ENCODE data around the gene IL17RB.

DNA sequence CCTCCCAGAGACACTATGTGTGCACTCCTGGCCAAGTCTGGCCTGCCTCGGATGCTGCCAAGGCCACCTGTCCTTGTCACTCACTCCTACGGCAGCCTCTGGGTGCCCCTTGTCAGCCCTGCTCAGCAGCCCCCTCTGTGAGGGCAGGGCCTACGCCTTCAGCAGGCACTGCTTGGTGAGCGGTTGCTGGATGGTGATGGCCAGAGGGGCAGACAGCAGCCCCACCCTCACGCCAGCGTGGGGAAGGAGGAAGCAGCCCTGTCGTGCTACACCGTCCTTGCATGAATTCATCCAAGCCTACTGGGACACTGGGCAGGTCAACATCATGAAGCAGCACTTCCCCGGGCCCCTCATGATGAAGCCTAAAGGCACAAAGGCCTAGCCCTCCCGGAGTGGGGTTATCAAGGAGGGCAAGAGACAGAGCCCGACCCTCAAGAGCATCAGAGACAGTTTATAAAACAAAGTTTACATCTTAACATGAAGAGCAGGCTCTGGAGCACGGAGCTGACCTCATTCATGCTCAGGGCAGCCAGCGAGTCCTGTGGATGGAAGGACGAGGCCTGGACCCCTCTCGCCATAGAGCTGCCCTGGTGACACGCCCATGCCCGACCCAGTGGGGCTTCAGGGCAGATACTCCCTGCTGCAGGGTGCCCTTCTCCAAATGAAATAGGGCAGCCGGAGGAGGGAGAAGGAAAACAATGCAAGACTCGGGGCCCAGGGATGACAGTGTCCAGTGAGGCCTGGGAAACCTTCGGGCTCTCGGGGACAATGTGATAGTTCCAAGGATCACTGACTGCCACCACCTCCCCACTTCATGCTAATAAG, 25.4 kb upstream of the IL17RB start:
- TF ChIP-seq, protein P1, sequence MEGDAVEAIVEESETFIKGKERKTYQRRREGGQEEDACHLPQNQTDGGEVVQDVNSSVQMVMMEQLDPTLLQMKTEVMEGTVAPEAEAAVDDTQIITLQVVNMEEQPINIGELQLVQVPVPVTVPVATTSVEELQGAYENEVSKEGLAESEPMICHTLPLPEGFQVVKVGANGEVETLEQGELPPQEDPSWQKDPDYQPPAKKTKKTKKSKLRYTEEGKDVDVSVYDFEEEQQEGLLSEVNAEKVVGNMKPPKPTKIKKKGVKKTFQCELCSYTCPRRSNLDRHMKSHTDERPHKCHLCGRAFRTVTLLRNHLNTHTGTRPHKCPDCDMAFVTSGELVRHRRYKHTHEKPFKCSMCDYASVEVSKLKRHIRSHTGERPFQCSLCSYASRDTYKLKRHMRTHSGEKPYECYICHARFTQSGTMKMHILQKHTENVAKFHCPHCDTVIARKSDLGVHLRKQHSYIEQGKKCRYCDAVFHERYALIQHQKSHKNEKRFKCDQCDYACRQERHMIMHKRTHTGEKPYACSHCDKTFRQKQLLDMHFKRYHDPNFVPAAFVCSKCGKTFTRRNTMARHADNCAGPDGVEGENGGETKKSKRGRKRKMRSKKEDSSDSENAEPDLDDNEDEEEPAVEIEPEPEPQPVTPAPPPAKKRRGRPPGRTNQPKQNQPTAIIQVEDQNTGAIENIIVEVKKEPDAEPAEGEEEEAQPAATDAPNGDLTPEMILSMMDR (IDR thresholded peaks at IDR 0.05), result no peak
- TF ChIP-seq EZH2 (IDR thresholded peaks at IDR 0.05; ENCODE audit: borderline replicate concordance, insufficient read depth, low read depth, low read length, poor library complexity, severe bottlenecking), result no peak

Measured in B cell (primary cell).